SKM-1 (cell line): Measurements from ENCODE around the gene LMLN.
"Not testable (repeated sequence)": the region's sequence is repeated elsewhere in the genome, so short reads cannot be mapped to it uniquely, and the experiment has no call there.

Experiments used
- DNase-seq: peaks from one replicate; lab custom pipeline; 2025; ENCODE audit not compliant: unreplicated experiment; lab: John Stamatoyannopoulos, UW

LMLN gene

DNA sequence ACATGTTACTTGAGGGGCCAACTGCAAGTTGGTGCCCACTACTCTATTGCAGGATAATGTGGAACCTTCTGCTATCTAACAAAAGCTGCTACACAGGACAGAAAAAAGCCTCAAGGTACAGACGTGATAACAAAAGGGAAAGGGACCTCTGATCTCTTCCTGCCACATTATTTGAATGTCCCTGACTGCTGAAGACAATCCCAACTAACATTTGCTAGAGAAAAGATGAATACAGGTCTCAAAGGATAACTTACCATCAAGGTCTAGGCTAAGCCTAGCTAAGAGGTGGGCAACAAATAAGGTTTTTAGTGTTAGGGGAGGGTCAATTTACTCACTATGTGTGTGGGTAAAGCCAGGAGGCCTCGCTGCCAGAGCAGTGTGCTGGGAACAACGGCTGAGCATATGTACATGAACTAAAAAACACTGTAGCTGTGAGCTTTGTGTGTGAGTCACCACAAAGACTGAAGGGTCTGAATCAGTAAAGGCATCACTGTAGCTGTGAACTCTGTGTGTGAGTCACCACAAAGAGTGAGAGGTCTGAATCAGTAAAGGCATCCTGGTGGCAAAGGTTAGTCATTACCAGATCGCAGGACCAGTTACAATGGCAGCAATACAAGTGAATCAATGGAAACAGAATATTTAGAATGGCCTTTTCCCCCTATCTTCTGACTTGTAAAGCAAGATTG lies 111.7 kb downstream of the LMLN start:
- DNase-seq: no peak

DNA sequence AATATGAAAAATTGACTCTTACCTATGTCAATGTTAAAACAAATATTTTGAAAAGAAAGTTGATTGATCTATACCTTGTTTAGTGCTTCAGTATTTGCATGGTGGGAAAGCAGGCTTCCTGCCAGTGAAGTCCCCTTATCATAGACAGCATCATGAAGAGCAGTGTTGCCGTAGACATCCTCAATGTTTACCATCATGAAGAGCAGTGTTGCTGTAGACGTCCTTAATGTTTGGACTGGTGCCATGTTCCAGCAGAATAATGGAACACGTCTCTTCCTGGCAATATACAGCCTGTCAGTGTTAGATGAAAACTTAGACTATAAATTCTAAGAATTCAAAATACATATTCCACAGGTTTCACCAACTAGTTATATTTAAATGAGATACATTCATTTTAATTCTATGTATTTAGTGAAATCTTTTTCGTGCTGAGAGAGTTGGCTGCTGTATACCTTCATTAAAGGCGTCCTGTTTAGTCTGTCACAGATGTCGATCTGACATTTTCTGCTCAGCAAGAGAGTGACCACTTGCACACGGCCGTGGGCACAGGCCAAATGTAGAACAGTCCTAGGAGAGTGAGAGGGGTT lies 116.8 kb downstream of the LMLN start:
- no peak for DNase-seq

DNA sequence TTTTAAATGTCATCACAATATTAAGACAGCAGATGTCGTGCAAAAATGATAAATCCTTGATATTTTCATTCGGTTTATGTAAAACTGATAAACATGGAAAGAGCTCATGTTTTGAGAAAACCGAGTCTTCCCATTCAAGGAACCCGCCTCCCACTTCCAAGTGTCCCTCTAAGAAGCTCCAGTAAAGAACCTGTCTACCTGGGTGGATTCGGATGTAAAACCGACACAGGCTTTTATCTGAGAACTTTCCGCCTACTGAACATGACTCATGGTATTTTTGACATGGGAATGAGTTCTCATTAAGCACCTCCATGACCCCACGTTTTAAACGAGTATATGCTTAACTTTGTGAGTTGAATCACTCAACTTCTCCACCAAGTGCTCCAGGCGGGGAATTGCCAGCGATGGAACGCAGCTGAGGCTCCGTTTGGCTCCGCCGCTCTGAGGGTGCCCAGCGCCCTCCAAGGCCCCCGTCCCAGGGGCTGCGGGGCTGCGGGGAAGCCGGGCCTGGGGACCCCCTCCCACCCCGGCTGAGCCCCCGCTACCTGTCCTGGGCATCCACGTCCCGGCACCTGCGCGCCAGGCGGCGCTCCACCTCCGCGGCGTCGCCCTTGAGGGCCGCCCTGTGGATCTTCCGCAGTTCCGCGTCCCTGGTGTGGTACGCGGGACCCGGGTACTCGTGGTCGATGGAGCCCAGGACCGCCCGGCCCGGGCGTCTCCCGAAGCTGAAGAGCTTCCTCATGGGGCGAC lies 119.9 kb downstream of the LMLN start:
- DNase-seq: no peak

DNA sequence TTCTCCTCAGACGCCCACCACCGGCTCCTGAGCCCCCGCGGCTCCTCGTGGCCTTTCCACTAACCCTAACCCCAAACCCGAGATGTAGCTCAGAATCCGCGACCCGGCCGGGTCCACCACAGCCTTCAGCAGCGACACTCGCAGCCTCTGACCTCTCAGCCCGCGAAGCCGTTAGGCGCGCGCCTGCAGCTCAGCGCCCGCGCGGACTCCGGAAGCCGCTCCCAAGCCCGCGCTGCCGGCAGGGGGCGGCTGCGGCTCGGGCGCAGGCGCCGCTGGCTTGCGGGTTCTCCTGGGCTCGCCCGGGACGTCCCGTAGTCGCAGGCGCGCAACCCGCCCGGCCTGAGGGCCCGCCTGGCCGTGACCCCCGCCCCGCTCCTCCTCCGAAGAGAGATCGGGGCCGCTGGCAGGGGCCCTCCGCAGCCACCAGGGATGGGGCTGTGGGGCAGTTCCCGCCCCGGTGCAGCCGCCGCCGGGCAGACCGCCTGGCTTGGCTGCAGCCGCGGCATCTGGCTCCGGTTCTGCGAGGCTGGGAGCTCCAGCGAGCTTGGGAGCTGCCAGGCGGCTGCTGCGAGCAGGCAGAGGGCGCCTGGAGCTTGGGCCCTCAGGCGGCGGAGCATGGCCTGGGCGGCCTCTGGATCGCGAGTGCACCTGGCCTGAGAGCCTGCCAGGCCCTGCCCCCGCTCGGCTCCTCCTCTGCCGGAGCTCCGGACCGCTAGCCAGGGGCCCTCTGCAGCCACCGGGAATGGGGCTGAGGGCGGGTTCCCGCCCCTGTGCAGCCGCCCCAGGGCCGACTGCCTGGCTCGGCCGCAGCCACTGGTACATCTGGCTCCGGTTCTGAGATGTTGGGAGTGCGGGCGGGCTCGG lies 120.7 kb downstream of the LMLN start:
- peak; percentile 55 for DNase-seq

DNA sequence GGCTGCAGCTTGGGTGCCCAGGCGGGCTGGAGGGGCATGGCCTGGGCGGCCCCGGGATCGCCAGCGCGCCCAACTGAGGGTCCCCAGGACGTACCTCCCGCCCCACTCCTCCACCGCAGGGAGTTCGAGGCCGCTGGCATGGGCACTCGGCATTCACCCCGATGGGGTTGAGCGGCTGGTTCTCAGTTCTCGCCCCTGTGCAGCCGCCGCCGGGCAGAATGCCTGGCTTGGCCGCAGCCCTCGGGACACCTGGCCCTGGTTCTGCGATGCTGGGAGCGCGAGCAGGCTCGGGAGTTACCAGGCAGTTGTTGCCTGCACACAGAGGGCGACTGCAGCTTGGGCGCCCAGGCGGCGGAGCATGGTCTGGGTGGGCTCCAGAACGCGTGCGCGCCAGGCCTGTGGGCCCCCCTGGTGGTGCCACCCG lies 121.4 kb downstream of the LMLN start:
- DNase-seq: no peak

DNA sequence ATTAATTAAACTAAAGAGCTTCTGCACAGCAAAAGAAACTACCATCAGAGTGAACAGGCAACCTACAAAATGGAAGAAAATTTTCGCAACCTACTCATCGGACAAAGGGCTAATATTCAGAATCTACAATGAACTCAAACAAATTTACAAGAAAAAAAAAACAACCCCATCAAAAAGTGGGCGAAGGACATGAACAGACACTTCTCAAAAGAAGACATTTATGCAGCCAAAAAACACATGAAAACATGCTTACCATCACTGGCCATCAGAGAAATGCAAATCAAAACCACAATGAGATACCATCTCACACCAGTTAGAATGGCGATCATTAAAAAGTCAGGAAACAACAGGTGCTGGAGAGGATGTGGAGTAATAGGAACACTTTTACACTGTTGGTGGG lies 122.2 kb downstream of the LMLN start:
- not testable (repeated sequence) for DNase-seq

DNA sequence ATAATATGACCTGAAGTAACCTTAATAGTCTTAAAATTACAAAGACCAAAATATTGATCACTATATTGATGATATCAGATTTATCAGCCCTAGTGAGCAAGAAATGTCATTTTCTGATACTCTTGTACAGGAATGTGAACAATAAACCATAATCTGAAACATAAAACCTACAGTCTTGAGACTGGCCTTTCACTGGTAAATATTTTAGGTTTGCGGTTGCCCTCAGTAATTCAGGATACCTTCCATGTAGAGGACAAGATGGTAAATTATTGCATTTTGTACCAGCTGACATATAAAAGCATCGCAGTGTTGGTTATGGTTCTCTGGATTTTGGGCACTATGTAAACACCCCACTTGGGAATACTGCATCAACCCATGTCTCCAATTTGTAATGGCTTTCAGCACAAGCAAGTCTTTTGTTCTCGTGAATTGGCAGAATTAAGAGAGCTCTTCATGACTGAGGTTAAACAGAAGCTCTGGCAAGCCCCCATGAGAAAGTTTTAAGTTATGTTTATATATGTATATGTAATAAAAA lies 128.5 kb downstream of the LMLN start:
- no peak for DNase-seq

DNA sequence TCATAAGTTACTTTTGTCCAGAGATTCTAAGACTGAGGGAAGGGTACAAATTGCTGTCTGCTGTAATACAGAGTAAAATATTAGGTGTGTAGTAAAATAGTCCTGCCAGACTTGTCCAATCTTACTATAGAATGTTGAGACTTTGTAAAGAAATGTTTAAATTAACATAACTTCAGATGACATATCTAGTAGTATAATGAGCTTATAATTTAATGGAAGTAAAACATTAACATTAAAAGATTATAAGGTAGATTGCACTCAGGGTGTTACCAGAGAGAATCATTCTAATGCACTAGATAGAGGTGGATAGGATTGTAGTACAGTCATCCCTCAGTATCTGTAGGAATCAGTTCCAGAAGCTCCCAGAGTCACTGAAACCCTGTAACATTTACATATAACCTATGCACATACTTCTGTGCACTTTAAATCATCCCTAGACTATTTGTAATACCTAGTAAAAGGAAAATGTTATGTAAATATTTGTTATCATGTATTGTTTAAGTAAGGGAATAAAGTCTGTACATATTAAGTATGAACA lies 130.8 kb downstream of the LMLN start:
- no peak for DNase-seq

DNA sequence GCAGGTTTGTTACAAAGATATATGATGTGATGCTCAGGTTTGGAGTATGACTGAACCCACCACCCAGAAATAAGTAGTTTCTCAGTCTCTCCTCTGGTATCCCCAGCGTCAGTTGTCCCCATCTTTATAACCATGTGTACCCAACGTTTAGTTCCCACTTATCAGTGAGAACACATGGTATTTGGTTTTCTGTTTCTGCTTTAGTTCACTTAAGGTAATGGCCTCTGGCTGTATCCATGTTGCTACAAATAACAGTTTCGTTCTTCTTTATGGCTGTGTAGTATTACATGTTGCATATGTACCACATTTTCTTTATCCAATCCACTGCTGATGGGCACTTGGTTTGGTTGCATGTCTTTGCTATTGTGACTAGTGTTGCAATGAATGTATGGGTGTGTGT lies 132.3 kb downstream of the LMLN start:
- no peak for DNase-seq

DNA sequence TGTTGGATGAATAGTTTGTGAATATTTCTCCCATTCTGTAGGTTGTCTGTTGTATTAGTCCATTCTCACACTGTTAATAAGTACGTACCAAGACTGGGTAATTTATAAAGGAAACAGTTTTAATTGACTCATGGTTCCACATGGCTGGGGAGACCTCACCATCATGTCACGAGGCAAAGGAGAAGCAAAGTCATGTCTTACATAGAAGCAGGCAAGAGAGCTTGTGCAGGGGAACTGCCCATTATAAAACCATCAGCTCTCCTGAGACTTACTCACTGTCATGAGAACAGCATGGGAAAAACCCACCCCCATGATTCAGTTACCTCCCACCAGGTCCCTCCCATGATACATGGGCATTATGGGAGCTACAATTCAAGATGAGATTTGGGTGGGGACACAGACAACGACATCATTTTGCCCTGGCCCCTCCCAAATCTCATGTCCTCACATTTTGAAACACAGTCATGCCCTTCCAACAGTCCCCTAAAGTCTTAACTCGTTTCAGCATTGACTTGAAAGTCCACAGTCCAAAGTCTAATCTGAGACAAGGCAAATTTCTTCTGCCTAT lies 133.2 kb downstream of the LMLN start:
- DNase-seq: no peak
